Nephron (organoid): ENCODE measurements around the gene FAM131B.

Experiments used
- H3K27ac Mint-ChIP-seq, 3 experiments: 2 replicates each; pipeline ENCODE4 v1.8.0; 2020; ENCODE audit warnings: mixed read lengths in 3 of 3, mild to moderate bottlenecking in 2 of 3, moderate library complexity in 1 of 3
- H3K27me3 Mint-ChIP-seq: 2 replicates; pipeline ENCODE4 v1.8.0; 2021; ENCODE audit warnings: low read depth, mild to moderate bottlenecking, moderate library complexity, mixed read lengths
- H3K36me3 Mint-ChIP-seq: 2 replicates; pipeline ENCODE4 v1.8.0; 2020; ENCODE audit warnings: low read depth, mixed read lengths
- H3K4me1 Mint-ChIP-seq: 2 replicates; pipeline ENCODE4 v1.8.0; 2020; ENCODE audit warnings: mixed read lengths
- H3K4me3 Mint-ChIP-seq, 3 experiments: 2 replicates each; pipeline ENCODE4 v1.8.0; 2020; ENCODE audit warnings: mild to moderate bottlenecking in 3 of 3, mixed read lengths in 3 of 3, moderate library complexity in 2 of 3
- H3K9me3 Mint-ChIP-seq: 2 replicates; pipeline ENCODE4 v1.8.0; 2020; ENCODE audit warnings: mixed read lengths
- CTCF ChIP-seq, 3 experiments: fragments of 200-600 bp; sonication (generic); IDR thresholded peaks; one replicate each; pipeline ENCODE4 v1.5.0; 2021; ENCODE audit warnings: antibody characterized with exemption in 3 of 3; ENCODE audit not compliant: unreplicated experiment in 3 of 3

Gene FAM131B

GRCh38 chr7:143388051-143388450 lies 25.5 kb upstream of the FAM131B start:
- no peak for TF ChIP-seq CTCF (IDR thresholded peaks at IDR 0.05; ENCODE audit: unreplicated experiment in 3 of 3)
- Mint-ChIP-seq H3K27me3 (no peaks in the 10 kb centered on the region), H3K4me1 (peaks cover 17% of the 10 kb centered on the region), H3K4me3 (no peak overlapping the region), H3K27ac (no peak overlapping the region), H3K9me3 (no peaks in the 10 kb centered on the region), H3K36me3 (peaks cover 25% of the 10 kb centered on the region)

- H3K9me3 Mint-ChIP-seq = no peaks in the 10 kb centered on the region
These were observed 24.9 kb upstream of the FAM131B start for GRCh38 chr7:143387156-143387975.

GRCh38 chr7:143385891-143386781 lies 23.6 kb upstream of the FAM131B start:
- Mint-ChIP-seq H3K9me3 (no peaks in the 10 kb centered on the region), H3K27me3 (no peaks in the 10 kb centered on the region), H3K27ac (no peak overlapping the region), H3K4me1 (peaks cover 8% of the 10 kb centered on the region), H3K4me3 (no peak overlapping the region), H3K36me3 (peaks cover 14% of the 10 kb centered on the region)
- TF ChIP-seq CTCF (IDR thresholded peaks at IDR 0.05; ENCODE audit: unreplicated experiment in 3 of 3) = no peak

More at GRCh38 chr7:143387156-143387975, 24.9 kb upstream of the FAM131B start:
- Mint-ChIP-seq H3K27ac (no peak overlapping the region), H3K4me3 (no peak overlapping the region), H3K4me1 (peaks cover 13% of the 10 kb centered on the region), H3K27me3 (no peaks in the 10 kb centered on the region), H3K36me3 (peaks cover 19% of the 10 kb centered on the region)
- no peak for TF ChIP-seq CTCF (IDR thresholded peaks at IDR 0.05; ENCODE audit: unreplicated experiment in 3 of 3)

GRCh38 chr7:143384661-143385631 lies 22.4 kb upstream of the FAM131B start:
- H3K36me3 Mint-ChIP-seq = peaks cover 9% of the 10 kb centered on the region
- H3K27ac Mint-ChIP-seq = no peak overlapping the region
- no peak for TF ChIP-seq CTCF (IDR thresholded peaks at IDR 0.05; ENCODE audit: unreplicated experiment in 3 of 3)
- no peaks in the 10 kb centered on the region for H3K9me3 Mint-ChIP-seq
- no peak overlapping the region for H3K4me3 Mint-ChIP-seq
- H3K4me1 Mint-ChIP-seq = peaks cover 5% of the 10 kb centered on the region
- H3K27me3 Mint-ChIP-seq = no peaks in the 10 kb centered on the region

- no peak overlapping the region for H3K27ac Mint-ChIP-seq
- no peaks in the 10 kb centered on the region for H3K9me3 Mint-ChIP-seq
- H3K4me1 Mint-ChIP-seq = peaks cover 9% of the 10 kb centered on the region
- no peak for TF ChIP-seq CTCF (IDR thresholded peaks at IDR 0.05; ENCODE audit: unreplicated experiment in 3 of 3)
- no peaks in the 10 kb centered on the region for H3K27me3 Mint-ChIP-seq
- peaks cover 1% of the 10 kb centered on the region for H3K36me3 Mint-ChIP-seq
- H3K4me3 Mint-ChIP-seq = no peak overlapping the region
These were observed 21.6 kb upstream of the FAM131B start for GRCh38 chr7:143384148-143384547.
